SK-N-SH (cell line): ENCODE data around the gene FIBP. TPM values are rescaled to one million over a fixed set of nuclear protein-coding genes. Genes with fewer than 3 reads are reported as not detected.

ENCODE experiments used
- CTCF ChIA-PET: fragments of 300-600, 350-600 bp; formaldehyde crosslinking; extraction: SDS; loops from one replicate; lab custom pipeline; 2021; lab: Yijun Ruan, JAX
- POLR2A ChIA-PET: fragments of 350-600 bp; sonication (Branson Sonifier 250); formaldehyde crosslinking; extraction: SDS; loops from one replicate; lab custom pipeline; 2020; ENCODE audit warnings: antibody characterized with exemption, inconsistent platforms; lab: Yijun Ruan, JAX
- DNase-seq: peaks from one replicate; pipeline ENCODE4 v3.0.0; 2012
- H2AFZ ChIP-seq: fragments of 200-600 bp; sonication (generic); 2 replicates; pipeline ENCODE4 v1.8.1; 2016; ENCODE audit warnings: antibody characterized with exemption, mild to moderate bottlenecking, low read depth
- H3F3A ChIP-seq: fragments of 200-600 bp; sonication (generic); replicated peaks from 2 replicates; pipeline ENCODE3; 2016; ENCODE audit warnings: antibody characterized with exemption, mild to moderate bottlenecking; ENCODE audit not compliant: insufficient read depth
- H3K27ac ChIP-seq, 2 experiments: fragments of 200-500 bp in 1 of 2; fragments of 200-600 bp in 1 of 2; sonication (Bioruptor generic) in 1 of 2; sonication (generic), shearing (Covaris generic) in 1 of 2; 2 replicates each; pipeline versions ENCODE4 v1.5.1 to v1.6.1; 2014 to 2016; ENCODE audit warnings: low read depth in 2 of 2, inconsistent platforms in 1 of 2, low read length in 1 of 2, mild to moderate bottlenecking in 1 of 2, mixed read lengths in 1 of 2
- H3K27me3 ChIP-seq: fragments of 200-600 bp; sonication (generic), shearing (Covaris generic); 2 replicates; pipeline ENCODE4 v1.6.1; 2016; ENCODE audit warnings: mixed run types; ENCODE audit not compliant: insufficient read depth
- H3K36me3 ChIP-seq, 2 experiments: fragments of 200-500 bp in 1 of 2; fragments of 200-600 bp in 1 of 2; sonication (Bioruptor generic) in 1 of 2; sonication (generic) in 1 of 2; replicated peaks in 1 of 2; 2 replicates each; pipeline versions ENCODE3 to v1.5.1; 2014 to 2016; ENCODE audit warnings: low read length in 1 of 2, mild to moderate bottlenecking in 1 of 2; ENCODE audit not compliant: insufficient read depth in 2 of 2, control insufficient read depth in 1 of 2
- H3K4me1 ChIP-seq, 2 experiments: fragments of 200-500 bp in 1 of 2; fragments of 200-600 bp in 1 of 2; sonication (Bioruptor generic) in 1 of 2; sonication (generic), shearing (Covaris generic) in 1 of 2; 2 replicates each; pipeline versions ENCODE4 v1.5.1 to v1.6.1; 2014 to 2016; ENCODE audit warnings: low read depth in 1 of 2, low read length in 1 of 2, mixed run types in 1 of 2; ENCODE audit not compliant: insufficient read depth in 2 of 2, control insufficient read depth in 1 of 2
- H3K4me2 ChIP-seq: fragments of 200-600 bp; sonication (generic), shearing (Covaris generic); 2 replicates; pipeline ENCODE4 v1.6.1; 2017; ENCODE audit warnings: mixed run types
- H3K4me3 ChIP-seq, 2 experiments: fragments of 200-500 bp in 1 of 2; fragments of 200-600 bp in 1 of 2; sonication (Bioruptor generic) in 1 of 2; sonication (generic), shearing (Covaris generic) in 1 of 2; 2 replicates each; pipeline versions ENCODE4 v1.5.1 to v1.8.1; 2014 to 2016; ENCODE audit warnings: low read depth in 2 of 2, inconsistent platforms in 1 of 2, low read length in 1 of 2, mild to moderate bottlenecking in 1 of 2, mixed read lengths in 1 of 2, moderate library complexity in 1 of 2
- H3K79me2 ChIP-seq: fragments of 200-600 bp; sonication (generic); 2 replicates; pipeline ENCODE4 v1.8.1; 2017; ENCODE audit warnings: mild to moderate bottlenecking; ENCODE audit not compliant: insufficient read depth
- H3K9ac ChIP-seq: fragments of 200-600 bp; sonication (generic); 2 replicates; pipeline ENCODE4 v1.6.1; 2017; ENCODE audit warnings: mixed run types
- H3K9me2 ChIP-seq: fragments of 200-600 bp; sonication (generic); 2 replicates; pipeline ENCODE4 v1.6.1; 2017; ENCODE audit warnings: mixed run types
- H3K9me3 ChIP-seq: fragments of 200-600 bp; sonication (generic); 2 replicates; pipeline ENCODE4 v1.6.1; 2017; ENCODE audit warnings: mixed run types, mild to moderate bottlenecking, moderate library complexity
- H4K20me1 ChIP-seq: fragments of 200-600 bp; sonication (generic); 2 replicates; pipeline ENCODE4 v1.6.1; 2017; ENCODE audit warnings: mild to moderate bottlenecking, mixed run types; ENCODE audit not compliant: insufficient read depth
- ELF1 ChIP-seq: IDR thresholded peaks from 2 replicates; pipeline ENCODE4 v1.4.0; 2012
- FOXM1 ChIP-seq: IDR thresholded peaks from 2 replicates; pipeline ENCODE4 v1.4.0; 2012; ENCODE audit warnings: low read depth, mild to moderate bottlenecking
- IRF3 ChIP-seq: fragments of 150-350 bp; IDR thresholded peaks from 2 replicates; pipeline ENCODE4 v1.6.1; 2016; ENCODE audit warnings: mild to moderate bottlenecking, low read depth, low read length
- MEF2A ChIP-seq: IDR thresholded peaks from 2 replicates; pipeline ENCODE4 v1.4.0; 2012; ENCODE audit warnings: low read depth, borderline replicate concordance
- MXI1 ChIP-seq: IDR thresholded peaks from 2 replicates; pipeline ENCODE4 v1.6.1; 2012; ENCODE audit warnings: mild to moderate bottlenecking, low read depth, low read length, improper control_type of control experiment
- NFIC ChIP-seq: IDR thresholded peaks from 2 replicates; pipeline ENCODE4 v1.4.0; 2012; ENCODE audit warnings: borderline replicate concordance
- SIN3A ChIP-seq: IDR thresholded peaks from 2 replicates; pipeline ENCODE4 v1.6.1; 2012; ENCODE audit warnings: low read depth, mild to moderate bottlenecking, low read length, moderate library complexity, borderline replicate concordance
- SMC3 ChIP-seq: IDR thresholded peaks from 2 replicates; pipeline ENCODE4 v1.6.1; 2012; ENCODE audit warnings: low read depth, low read length, improper control_type of control experiment
- TAF1 ChIP-seq: IDR thresholded peaks from 2 replicates; pipeline ENCODE4 v1.6.1; 2012; ENCODE audit warnings: low read depth, mild to moderate bottlenecking, low read length, moderate library complexity, borderline replicate concordance
- TCF12 ChIP-seq: IDR thresholded peaks from 2 replicates; pipeline ENCODE4 v1.4.0; 2012
- TEAD4 ChIP-seq: IDR thresholded peaks from 2 replicates; pipeline ENCODE4 v1.4.0; 2012; ENCODE audit warnings: mild to moderate bottlenecking, borderline replicate concordance; ENCODE audit not compliant: insufficient read depth
- USF1 ChIP-seq: IDR thresholded peaks from 2 replicates; pipeline ENCODE4 v1.4.0; 2012; ENCODE audit warnings: low read depth, borderline replicate concordance
- ZBTB33 ChIP-seq: IDR thresholded peaks from 2 replicates; pipeline ENCODE4 v1.4.0; 2012; ENCODE audit warnings: low read depth, borderline replicate concordance
- WGBS: methylation state at CpG from one replicate; pipeline ENCODE4 v1.1.6; 2017; ENCODE audit warnings: low lambda C conversion rate; 5-methylcytosine and 5-hydroxymethylcytosine counted together
- polyA plus RNA-seq, 3 experiments: library from polyadenylated mRNA; depleted of rRNA; stranded (reverse); fragments of >200 nt; gene quantifications; 2 replicates each; pipeline ENCODE4 v1.2.3, GENCODE V29; 2012

FIBP gene
- polyA plus RNA-seq, 1 of the 3 experiments (the other 2 are of a cell fraction): 190 TPM

GRCh38 chr11:65882120-65883057 is 5.9 kb downstream of the FIBP start:
- H3K9me2 ChIP-seq: no peaks in the 10 kb centered on the region
- peaks cover 33% of the 10 kb centered on the region for H3K79me2 ChIP-seq
- H3K27me3 ChIP-seq: no peaks in the 10 kb centered on the region
- TF ChIP-seq FOXM1 (no peak), ELF1 (no peak), MXI1 (no peak), TEAD4 (no peak), NFIC (no peak), MEF2A (no peak), IRF3 (no peak), SIN3A (no peak), ZBTB33 (no peak), USF1 (no peak), SMC3 (no peak), TAF1 (no peak), TCF12 (no peak)
- DNase-seq: no peak
- H3K9me3 ChIP-seq: no peaks in the 10 kb centered on the region
- POLR2A ChIA-PET: interaction anchor here (0.7 to 0.9 kb wide), 3 partner anchors 8 to 11 kb away, joined by 3 read pairs; partner anchors contain the start of gene CCDC85B
- no peak overlapping the region for H3K9ac ChIP-seq
- peaks cover 31 to 45% of the 10 kb centered on the region in 2 experiments for H3K36me3 ChIP-seq
- no peak overlapping the region for H3K4me2 ChIP-seq
- no peak overlapping the region for H3K4me3 ChIP-seq
- 97% methylated on average over 17 of the region's 30 CpGs for WGBS
- CTCF ChIA-PET: interaction anchor here (0.9 to 15.2 kb wide), 4 partner anchors 8 to 106 kb away, joined by 3 to 374 read pairs (median 132); partner anchors contain the start of genes CCDC85B, CFL1, EFEMP2 and MUS81
- H3F3A ChIP-seq: peaks cover 12% of the 10 kb centered on the region
- peaks cover 9 to 17% of the 10 kb centered on the region in 2 experiments; a peak in 3 of 4 replicates for H3K4me1 ChIP-seq
- H4K20me1 ChIP-seq: no peaks in the 10 kb centered on the region
- no peak overlapping the region for H3K27ac ChIP-seq
- no peak overlapping the region for H2AFZ ChIP-seq
